ENCODE results near the gene BLCAP. TPM values are rescaled to one million over a fixed set of nuclear protein-coding genes. Genes with fewer than 3 reads are reported as not detected.

BLCAP gene
- total and polyA plus RNA-seq, 2 of the 4 experiments (the other 2 are of a cell fraction): 17.7 to 67.3 TPM

DNA sequence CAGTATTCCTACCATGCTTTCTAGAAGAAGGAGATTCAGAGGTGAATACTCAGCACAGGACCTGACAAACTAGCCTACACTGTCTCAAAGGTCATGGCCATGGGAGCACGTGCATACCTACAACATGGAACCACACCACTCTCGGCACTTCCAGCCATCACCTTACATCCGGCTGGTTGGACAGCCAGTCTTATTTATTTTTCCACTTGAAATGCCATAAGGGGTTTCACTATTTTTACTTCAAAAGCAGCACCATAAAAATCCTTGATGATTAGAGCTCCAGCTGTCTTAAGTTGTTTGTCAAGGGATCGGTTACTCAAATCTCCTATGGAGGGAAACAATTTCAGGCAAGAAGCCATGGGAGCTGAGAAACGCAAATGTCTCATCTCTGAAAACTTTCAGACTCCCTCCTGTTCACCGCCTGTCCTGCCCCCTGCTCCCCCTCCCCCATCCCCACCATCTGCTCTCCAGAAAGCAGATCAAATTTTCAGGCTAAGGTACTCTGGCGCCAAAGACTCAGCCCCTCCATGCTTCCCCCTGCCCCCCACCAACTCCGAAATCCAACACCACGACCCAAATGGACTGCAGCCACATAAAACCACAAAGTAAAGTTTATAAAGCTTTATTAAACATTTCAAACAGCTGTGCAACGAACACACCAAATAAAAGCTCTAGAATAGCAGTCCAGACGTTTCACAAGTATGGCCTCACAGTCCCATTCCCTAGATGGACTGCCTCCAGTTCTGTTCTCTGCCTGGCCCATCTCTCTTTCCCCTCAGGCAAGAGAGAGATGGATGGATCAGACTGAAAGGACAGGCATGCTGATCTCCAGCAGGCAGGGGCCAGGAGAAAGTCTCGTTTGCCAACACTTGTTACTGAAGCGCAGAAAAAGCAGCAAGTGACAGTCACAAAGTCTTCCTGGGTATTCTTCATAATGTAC, 10.6 kb downstream of the BLCAP start:
- H3K9me1 ChIP-seq (ENCODE audit: insufficient read depth, low read length): peaks cover 43% of the 10 kb centered on the region
- H2BK20ac ChIP-seq (ENCODE audit: low read depth, low read length): no peak overlapping the region
- H2BK5ac ChIP-seq (ENCODE audit: low read depth, low read length, poor library complexity, severe bottlenecking): peak overlapping the region; percentile 53
- H3K4me3 ChIP-seq (ENCODE audit: insufficient read depth, low read depth, low read length): no peak overlapping the region
- peak overlapping the region; percentile 47; the same call in 1 of the 3 replicates for H2BK15ac ChIP-seq (ENCODE audit: low read depth, low read length)
- no peak overlapping the region for H2AFZ ChIP-seq (replicated peaks; ENCODE audit: low read length, poor library complexity)
- peaks cover 91% of the 10 kb centered on the region for H4K20me1 ChIP-seq (ENCODE audit: insufficient read depth, low read length)
- dilution Hi-C loops (cut with HindIII; ENCODE audit: low sequenced_read_pairs, unreplicated experiment): no loop called here
- peak; percentile 86 for ATAC-seq (ENCODE audit: low read depth)
- H2BK120ac ChIP-seq (ENCODE audit: low read depth, low read length): peak overlapping the region; percentile 12
- in situ Hi-C loops (cut with MboI; ENCODE audit: low sequenced_read_pairs): no loop called here
- H3K79me1 ChIP-seq (ENCODE audit: low read depth in 1 of 2, low read length in 2 of 2): peaks cover 52 to 83% of the 10 kb centered on the region in 2 experiments
- peak overlapping the region; percentile 3; the same call in 1 of the 2 replicates for H3K14ac ChIP-seq (replicated peaks; ENCODE audit: low read depth, low read length)
- 52% methylated on average over 2 of the region's 13 CpGs; no CpG with 5 or more reads in 1 of the 2 experiments for WGBS, 2 experiments (ENCODE audit: extremely low coverage in 2 of 2, insufficient read length in 1 of 2)
- no peaks in the 10 kb centered on the region for H3K27me3 ChIP-seq (ENCODE audit: control insufficient read depth, insufficient read depth, low read length)
- intact Hi-C loops (cut with micrococcal nuclease): no loop called here
- peak overlapping the region; percentile 14 for H3K23ac ChIP-seq (ENCODE audit: low read depth, low read length)
- H3K27ac ChIP-seq (ENCODE audit: insufficient read depth, low read length): peak overlapping the region; percentile 66
- TF ChIP-seq, protein P1, sequence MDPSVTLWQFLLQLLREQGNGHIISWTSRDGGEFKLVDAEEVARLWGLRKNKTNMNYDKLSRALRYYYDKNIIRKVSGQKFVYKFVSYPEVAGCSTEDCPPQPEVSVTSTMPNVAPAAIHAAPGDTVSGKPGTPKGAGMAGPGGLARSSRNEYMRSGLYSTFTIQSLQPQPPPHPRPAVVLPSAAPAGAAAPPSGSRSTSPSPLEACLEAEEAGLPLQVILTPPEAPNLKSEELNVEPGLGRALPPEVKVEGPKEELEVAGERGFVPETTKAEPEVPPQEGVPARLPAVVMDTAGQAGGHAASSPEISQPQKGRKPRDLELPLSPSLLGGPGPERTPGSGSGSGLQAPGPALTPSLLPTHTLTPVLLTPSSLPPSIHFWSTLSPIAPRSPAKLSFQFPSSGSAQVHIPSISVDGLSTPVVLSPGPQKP (IDR thresholded peaks at IDR 0.05; ENCODE audit: borderline replicate concordance, low read depth, low read length): no peak
- TF ChIP-seq BHLHE40 (IDR thresholded peaks at IDR 0.05; ENCODE audit: low read depth, low read length): peak; percentile 22; the same call in 1 of the 2 replicates
- TF ChIP-seq MAZ (IDR thresholded peaks at IDR 0.05; ENCODE audit: borderline replicate concordance, low read depth, low read length): peak; percentile 48; the same call in 1 of the 2 replicates
- TF ChIP-seq, protein P2, sequence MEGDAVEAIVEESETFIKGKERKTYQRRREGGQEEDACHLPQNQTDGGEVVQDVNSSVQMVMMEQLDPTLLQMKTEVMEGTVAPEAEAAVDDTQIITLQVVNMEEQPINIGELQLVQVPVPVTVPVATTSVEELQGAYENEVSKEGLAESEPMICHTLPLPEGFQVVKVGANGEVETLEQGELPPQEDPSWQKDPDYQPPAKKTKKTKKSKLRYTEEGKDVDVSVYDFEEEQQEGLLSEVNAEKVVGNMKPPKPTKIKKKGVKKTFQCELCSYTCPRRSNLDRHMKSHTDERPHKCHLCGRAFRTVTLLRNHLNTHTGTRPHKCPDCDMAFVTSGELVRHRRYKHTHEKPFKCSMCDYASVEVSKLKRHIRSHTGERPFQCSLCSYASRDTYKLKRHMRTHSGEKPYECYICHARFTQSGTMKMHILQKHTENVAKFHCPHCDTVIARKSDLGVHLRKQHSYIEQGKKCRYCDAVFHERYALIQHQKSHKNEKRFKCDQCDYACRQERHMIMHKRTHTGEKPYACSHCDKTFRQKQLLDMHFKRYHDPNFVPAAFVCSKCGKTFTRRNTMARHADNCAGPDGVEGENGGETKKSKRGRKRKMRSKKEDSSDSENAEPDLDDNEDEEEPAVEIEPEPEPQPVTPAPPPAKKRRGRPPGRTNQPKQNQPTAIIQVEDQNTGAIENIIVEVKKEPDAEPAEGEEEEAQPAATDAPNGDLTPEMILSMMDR (conservative IDR thresholded peaks at IDR 0.05; ENCODE audit: low read depth, low read length): no peak
- no peak for TF ChIP-seq CHD1 (IDR thresholded peaks at IDR 0.05; ENCODE audit: low read depth, low read length)
- no peak for TF ChIP-seq RCOR1 (IDR thresholded peaks at IDR 0.05; ENCODE audit: insufficient replicate concordance, low read length)
- TF ChIP-seq MXI1 (IDR thresholded peaks at IDR 0.05; ENCODE audit: borderline replicate concordance, low read depth, low read length): peak; percentile 33; the same call in 1 of the 2 replicates
- H3K56ac ChIP-seq (ENCODE audit: extremely low read depth, insufficient read depth, low read length): no peak overlapping the region
- peak; percentile 93 for DNase-seq
- H2AK9ac ChIP-seq (replicated peaks; ENCODE audit: low read depth, low read length, poor library complexity): peak overlapping the region; percentile 35
- H3K4me1 ChIP-seq (ENCODE audit: control insufficient read depth, insufficient read depth, low read length): peaks cover 32% of the 10 kb centered on the region
- H2AK5ac ChIP-seq (ENCODE audit: low read depth, low read length): peak overlapping the region; percentile 77; the same call in 1 of the 2 replicates
- BruUV-seq (replicated peaks): no TSS peak
- H3K4ac ChIP-seq (ENCODE audit: low read depth, low read length): peak overlapping the region; percentile 34
- peak overlapping the region; percentile 67 for H3K18ac ChIP-seq (ENCODE audit: low read depth, low read length)
- CTCF ChIA-PET: no interaction called here
- H3K36me3 ChIP-seq (ENCODE audit: control insufficient read depth, insufficient read depth, low read length): peaks cover 28% of the 10 kb centered on the region; the same call in 1 of the 2 replicates
- H3K9me3 ChIP-seq (ENCODE audit: control insufficient read depth, insufficient read depth, low read length): no peaks in the 10 kb centered on the region
- H3K4me2 ChIP-seq (ENCODE audit: low read depth, low read length): peak overlapping the region; percentile 82
- no peak overlapping the region for H3K9ac ChIP-seq (ENCODE audit: low read depth, low read length)
- peak overlapping the region; percentile 13; the same call in 1 of the 2 replicates for H4K91ac ChIP-seq (ENCODE audit: insufficient read depth, low read depth, low read length)
- POLR2A ChIA-PET (ENCODE audit: unreplicated experiment): interaction anchor here (0.7 kb wide), 2 partner anchors 9 to 235 kb away, joined by 3 read pairs; no protein-coding TSS in a partner anchor
- no peak overlapping the region; the same call in 1 of the 2 replicates for H4K5ac ChIP-seq (ENCODE audit: low read depth, low read length)
- peak overlapping the region in 1 of 2 experiments; percentile 19; a peak in 1 of 4 replicates for H4K8ac ChIP-seq (ENCODE audit: low read depth in 2 of 2, low read length in 2 of 2)
